Upper lobe of left lung (tissue), 6 donors: ENCODE data around the gene CSTF1. TPM values are rescaled to one million over a fixed set of nuclear protein-coding genes. Genes with fewer than 3 reads are reported as not detected.

ENCODE experiments used
- ATAC-seq, 2 donors: fragments of 200-7000 bp; cut with Tn5 transposase; one replicate each; pipeline ENCODE4 v1.9.1; 2022; ENCODE audit warnings: mild to moderate bottlenecking in 2 of 2, moderate library complexity in 2 of 2; ENCODE audit not compliant: low FRiP score in 2 of 2
- DNase-seq, 2 donors: peaks; one replicate each; pipeline ENCODE4 v3.0.0-alpha.2; 2019 to 2020
- H3K27ac ChIP-seq, 4 donors: fragments of 200-600 bp; sonication (generic); one replicate each; pipeline ENCODE4 v1.5.1; 2016 to 2019
- H3K27me3 ChIP-seq, 4 donors: fragments of 200-600 bp; sonication (generic); one replicate each; pipeline ENCODE4 v1.5.1; 2017 to 2019
- H3K36me3 ChIP-seq, 4 donors: fragments of 200-600 bp; sonication (generic); one replicate each; pipeline ENCODE4 v1.5.1; 2016 to 2019
- H3K4me1 ChIP-seq, 4 donors: fragments of 200-600 bp; sonication (generic); one replicate each; pipeline ENCODE4 v1.5.1; 2018 to 2019
- H3K4me3 ChIP-seq, 4 donors: fragments of 200-600 bp; sonication (generic); one replicate each; pipeline ENCODE4 v1.5.1; 2017 to 2019; ENCODE audit warnings: mild to moderate bottlenecking in 2 of 4, moderate library complexity in 1 of 4
- H3K9me3 ChIP-seq, 4 donors: fragments of 200-600 bp; sonication (generic); one replicate each; pipeline ENCODE4 v1.5.1; 2018 to 2019
- EP300 ChIP-seq, 4 donors: sonication (generic); formaldehyde crosslinking; IDR thresholded peaks; one replicate each; pipeline ENCODE4 v1.5.1; 2017; ENCODE audit warnings: antibody characterized with exemption in 4 of 4, control low read depth in 2 of 4
- POLR2A ChIP-seq, 4 donors: fragments of 450-650 bp; IDR thresholded peaks; one replicate each; pipeline ENCODE4 v1.5.1; 2016 to 2017; ENCODE audit warnings: antibody characterized with exemption in 4 of 4, mild to moderate bottlenecking in 2 of 4
- POLR2AphosphoS5 ChIP-seq, 2 donors: sonication (generic); formaldehyde crosslinking; IDR thresholded peaks; one replicate each; pipeline ENCODE4 v1.5.1; 2017; ENCODE audit warnings: antibody characterized with exemption in 2 of 2
- WGBS, 2 donors: methylation state at CpG; one replicate each; pipeline ENCODE4 v1.1.5; 2017 to 2018; 5-methylcytosine and 5-hydroxymethylcytosine counted together
- total RNA-seq, 6 donors: library from RNA; depleted of rRNA in 4 of 6; stranded (reverse); fragments of >200 nt in 4 of 6; gene quantifications; one replicate each; pipeline versions ENCODE4 v1.1.0 to v1.2.1, GENCODE V29; 2016 to 2021
- TF ChIP-seq, protein P1 (sequence below), 6 experiments: fragments of 450-650 bp in 4 of 6; fragments of 200-600 bp in 2 of 6; sonication (generic) in 2 of 6; IDR thresholded peaks; one replicate each; pipeline ENCODE4 v1.5.1; 2016 to 2019; ENCODE audit warnings: antibody characterized with exemption in 6 of 6
- donor health status: DM: no; HTN: no; CAD: no; lungs with moderate emphysema.
- donor health status: DM: no; HTN: yes; CAD: no; lungs with severe emphysema.

CSTF1 gene
- total RNA-seq, 6 donors from 2014 or later = 3.3 to 30.5 (median 22.5) TPM

GRCh38 chr20:56363491-56363890, 29.0 kb upstream of the CSTF1 start:
- Histone ChIP-seq H3K27ac (no peak overlapping the region), H3K4me3 (no peak overlapping the region), H3K27me3 (no peaks in the 10 kb centered on the region), H3K4me1 (peaks cover 9 to 22% (median 16%) of the 10 kb centered on the region in 4 donors), H3K9me3 (no peaks in the 10 kb centered on the region), H3K36me3 (peaks cover 11 to 39% (median 33%) of the 10 kb centered on the region in 4 donors)
- TF ChIP-seq, protein P1, sequence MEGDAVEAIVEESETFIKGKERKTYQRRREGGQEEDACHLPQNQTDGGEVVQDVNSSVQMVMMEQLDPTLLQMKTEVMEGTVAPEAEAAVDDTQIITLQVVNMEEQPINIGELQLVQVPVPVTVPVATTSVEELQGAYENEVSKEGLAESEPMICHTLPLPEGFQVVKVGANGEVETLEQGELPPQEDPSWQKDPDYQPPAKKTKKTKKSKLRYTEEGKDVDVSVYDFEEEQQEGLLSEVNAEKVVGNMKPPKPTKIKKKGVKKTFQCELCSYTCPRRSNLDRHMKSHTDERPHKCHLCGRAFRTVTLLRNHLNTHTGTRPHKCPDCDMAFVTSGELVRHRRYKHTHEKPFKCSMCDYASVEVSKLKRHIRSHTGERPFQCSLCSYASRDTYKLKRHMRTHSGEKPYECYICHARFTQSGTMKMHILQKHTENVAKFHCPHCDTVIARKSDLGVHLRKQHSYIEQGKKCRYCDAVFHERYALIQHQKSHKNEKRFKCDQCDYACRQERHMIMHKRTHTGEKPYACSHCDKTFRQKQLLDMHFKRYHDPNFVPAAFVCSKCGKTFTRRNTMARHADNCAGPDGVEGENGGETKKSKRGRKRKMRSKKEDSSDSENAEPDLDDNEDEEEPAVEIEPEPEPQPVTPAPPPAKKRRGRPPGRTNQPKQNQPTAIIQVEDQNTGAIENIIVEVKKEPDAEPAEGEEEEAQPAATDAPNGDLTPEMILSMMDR (IDR thresholded peaks at IDR 0.05) = no peak
- TF ChIP-seq POLR2A (IDR thresholded peaks at IDR 0.05) = no peak
- no peak for TF ChIP-seq EP300 (IDR thresholded peaks at IDR 0.05)
- no peak for TF ChIP-seq POLR2AphosphoS5 (IDR thresholded peaks at IDR 0.05)
- DNase-seq (no peak), ATAC-seq (no peak)
- WGBS, 2 donors = 91 to 94% methylated on average over 6 of the region's 6 CpGs

GRCh38 chr20:56368351-56369134, 23.9 kb upstream of the CSTF1 start:
- 85 to 86% methylated on average over 6 of the region's 6 CpGs for WGBS, 2 donors
- Histone ChIP-seq H3K27ac (no peak overlapping the region), H3K27me3 (no peaks in the 10 kb centered on the region), H3K9me3 (no peaks in the 10 kb centered on the region), H3K4me3 (no peak overlapping the region), H3K4me1 (no peaks in the 10 kb centered on the region), H3K36me3 (peaks cover 11 to 53% (median 35%) of the 10 kb centered on the region in 4 donors)
- ATAC-seq (no peak), DNase-seq (no peak)
- no peak for TF ChIP-seq EP300 (IDR thresholded peaks at IDR 0.05)
- TF ChIP-seq POLR2A (IDR thresholded peaks at IDR 0.05) = no peak
- TF ChIP-seq, protein P1 (IDR thresholded peaks at IDR 0.05) = no peak
- TF ChIP-seq POLR2AphosphoS5 (IDR thresholded peaks at IDR 0.05) = no peak

GRCh38 chr20:56369179-56369578, 23.3 kb upstream of the CSTF1 start:
- DNase-seq = no peak
- 91 to 94% methylated on average over 4 of the region's 4 CpGs for WGBS, 2 donors
- no peaks in the 10 kb centered on the region for H3K27me3 ChIP-seq
- no peak overlapping the region for H3K4me3 ChIP-seq
- ATAC-seq = no peak
- H3K4me1 ChIP-seq = no peaks in the 10 kb centered on the region
- peaks cover 11 to 53% (median 35%) of the 10 kb centered on the region in 4 donors for H3K36me3 ChIP-seq
- no peaks in the 10 kb centered on the region for H3K9me3 ChIP-seq
- no peak for TF ChIP-seq POLR2A (IDR thresholded peaks at IDR 0.05)
- no peak for TF ChIP-seq POLR2AphosphoS5 (IDR thresholded peaks at IDR 0.05)
- TF ChIP-seq, protein P1 (IDR thresholded peaks at IDR 0.05) = no peak
- no peak for TF ChIP-seq EP300 (IDR thresholded peaks at IDR 0.05)
- no peak overlapping the region for H3K27ac ChIP-seq

GRCh38 chr20:56371977-56372376, 20.5 kb upstream of the CSTF1 start:
- no peak for TF ChIP-seq POLR2AphosphoS5 (IDR thresholded peaks at IDR 0.05)
- TF ChIP-seq EP300 (IDR thresholded peaks at IDR 0.05) = no peak
- TF ChIP-seq POLR2A (IDR thresholded peaks at IDR 0.05) = no peak
- TF ChIP-seq, protein P1 (IDR thresholded peaks at IDR 0.05) = no peak
- no peak overlapping the region for H3K27ac ChIP-seq
- no peaks in the 10 kb centered on the region for H3K27me3 ChIP-seq
- H3K4me1 ChIP-seq = no peaks in the 10 kb centered on the region
- no peaks in the 10 kb centered on the region for H3K9me3 ChIP-seq
- ATAC-seq (no peak), DNase-seq (no peak)
- 89 to 93% methylated on average over 11 of the region's 11 CpGs for WGBS, 2 donors
- peaks cover 0 to 29% (median 15%) of the 10 kb centered on the region in 4 donors for H3K36me3 ChIP-seq
- no peak overlapping the region for H3K4me3 ChIP-seq

DNA sequence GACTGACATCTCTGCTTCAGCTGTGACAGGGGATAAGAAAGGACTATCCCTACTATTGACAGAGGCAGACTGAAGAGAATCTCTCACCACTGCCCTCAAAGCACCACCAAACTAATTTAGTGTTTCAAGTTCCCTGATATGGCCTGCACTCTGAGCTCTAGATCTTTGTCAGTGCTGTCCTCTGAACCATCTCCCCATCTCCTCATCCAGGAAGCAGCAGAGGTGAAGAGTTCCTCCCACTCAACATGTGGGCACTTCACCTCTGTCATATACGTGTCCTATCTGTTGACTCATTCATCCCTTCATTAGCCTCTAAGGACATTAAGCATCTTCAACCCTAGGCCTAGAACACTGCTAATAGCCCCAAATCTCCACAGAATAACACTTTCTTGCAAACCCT, 19.6 kb upstream of the CSTF1 start:
- H3K27me3 ChIP-seq = no peaks in the 10 kb centered on the region
- no peak for ATAC-seq
- H3K4me3 ChIP-seq = no peak overlapping the region
- no peaks in the 10 kb centered on the region for H3K9me3 ChIP-seq
- DNase-seq = no peak
- H3K4me1 ChIP-seq = no peaks in the 10 kb centered on the region
- WGBS, 2 donors = 58 to 78% methylated on average over 1 of the region's 1 CpG
- peaks cover 0 to 20% (median 6%) of the 10 kb centered on the region in 4 donors for H3K36me3 ChIP-seq
- TF ChIP-seq POLR2A (IDR thresholded peaks at IDR 0.05) = no peak
- TF ChIP-seq EP300 (IDR thresholded peaks at IDR 0.05) = no peak
- TF ChIP-seq, protein P1 (IDR thresholded peaks at IDR 0.05) = no peak
- no peak for TF ChIP-seq POLR2AphosphoS5 (IDR thresholded peaks at IDR 0.05)
- H3K27ac ChIP-seq = no peak overlapping the region
